Body of pancreas (tissue), 4 donors: ENCODE measurements around the gene LRRC8C.

Experiments
- POLR2A ChIP-seq, 3 donors: fragments of 450-650 bp; IDR thresholded peaks; one replicate each; pipeline ENCODE4 v1.6.1; 2016; ENCODE audit warnings: antibody characterized with exemption in 3 of 3, mild to moderate bottlenecking in 2 of 3
- TF ChIP-seq, protein P1 (sequence below), 7 experiments: fragments of 450-650 bp in 4 of 7; fragments of 200-600 bp in 3 of 7; sonication (generic) in 3 of 7; IDR thresholded peaks; one replicate each; pipeline ENCODE4 v1.5.1; 2016 to 2019; ENCODE audit warnings: antibody characterized with exemption in 7 of 7

DNA sequence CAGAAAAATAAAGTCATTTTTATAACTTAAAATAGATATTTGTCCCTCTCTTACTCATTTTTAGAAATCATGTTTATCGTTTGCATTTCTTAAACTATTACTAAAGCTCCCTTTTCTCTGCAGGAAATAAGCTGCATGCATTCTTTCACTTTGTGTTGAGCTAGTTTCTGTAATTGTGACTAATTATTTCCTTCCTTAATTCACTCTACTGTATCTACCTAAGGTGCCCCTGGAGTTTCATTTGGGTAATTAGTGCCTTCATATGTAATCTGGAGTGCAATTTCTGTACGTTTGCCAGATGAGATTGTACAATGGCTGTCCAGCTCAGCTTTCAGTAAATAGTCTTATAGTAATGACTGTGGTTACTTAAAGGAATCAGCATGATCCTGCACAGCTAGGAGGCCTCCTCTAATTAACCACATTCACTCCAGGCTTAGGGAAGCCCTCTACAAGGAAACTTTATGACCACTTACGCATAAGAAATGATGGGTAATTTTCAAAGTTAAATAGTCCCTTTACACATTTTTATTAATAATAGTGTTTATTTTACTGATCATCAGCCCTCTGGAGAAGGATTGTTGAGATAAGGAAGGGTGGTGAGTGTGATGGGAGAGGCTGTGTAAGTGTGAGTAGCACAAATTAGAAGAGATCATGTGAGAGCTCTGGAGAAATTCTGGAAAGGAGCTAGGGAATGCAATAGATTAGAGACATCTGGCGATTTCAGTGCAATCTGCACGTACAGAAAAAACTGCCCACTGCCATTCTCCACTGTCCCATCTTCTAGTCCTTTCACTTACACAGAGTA is 86.8 kb downstream of the LRRC8C start:
- TF ChIP-seq, protein P1, sequence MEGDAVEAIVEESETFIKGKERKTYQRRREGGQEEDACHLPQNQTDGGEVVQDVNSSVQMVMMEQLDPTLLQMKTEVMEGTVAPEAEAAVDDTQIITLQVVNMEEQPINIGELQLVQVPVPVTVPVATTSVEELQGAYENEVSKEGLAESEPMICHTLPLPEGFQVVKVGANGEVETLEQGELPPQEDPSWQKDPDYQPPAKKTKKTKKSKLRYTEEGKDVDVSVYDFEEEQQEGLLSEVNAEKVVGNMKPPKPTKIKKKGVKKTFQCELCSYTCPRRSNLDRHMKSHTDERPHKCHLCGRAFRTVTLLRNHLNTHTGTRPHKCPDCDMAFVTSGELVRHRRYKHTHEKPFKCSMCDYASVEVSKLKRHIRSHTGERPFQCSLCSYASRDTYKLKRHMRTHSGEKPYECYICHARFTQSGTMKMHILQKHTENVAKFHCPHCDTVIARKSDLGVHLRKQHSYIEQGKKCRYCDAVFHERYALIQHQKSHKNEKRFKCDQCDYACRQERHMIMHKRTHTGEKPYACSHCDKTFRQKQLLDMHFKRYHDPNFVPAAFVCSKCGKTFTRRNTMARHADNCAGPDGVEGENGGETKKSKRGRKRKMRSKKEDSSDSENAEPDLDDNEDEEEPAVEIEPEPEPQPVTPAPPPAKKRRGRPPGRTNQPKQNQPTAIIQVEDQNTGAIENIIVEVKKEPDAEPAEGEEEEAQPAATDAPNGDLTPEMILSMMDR (IDR thresholded peaks at IDR 0.05) = no peak
- TF ChIP-seq POLR2A (IDR thresholded peaks at IDR 0.05) = no peak
